ENCODE data around the gene RBBP8NL. TPM values are rescaled to one million over a fixed set of nuclear protein-coding genes. Genes with fewer than 3 reads are reported as not detected.

Gene RBBP8NL
- total RNA-seq, 1 experiment from 2014 or later, result not detected

DNA sequence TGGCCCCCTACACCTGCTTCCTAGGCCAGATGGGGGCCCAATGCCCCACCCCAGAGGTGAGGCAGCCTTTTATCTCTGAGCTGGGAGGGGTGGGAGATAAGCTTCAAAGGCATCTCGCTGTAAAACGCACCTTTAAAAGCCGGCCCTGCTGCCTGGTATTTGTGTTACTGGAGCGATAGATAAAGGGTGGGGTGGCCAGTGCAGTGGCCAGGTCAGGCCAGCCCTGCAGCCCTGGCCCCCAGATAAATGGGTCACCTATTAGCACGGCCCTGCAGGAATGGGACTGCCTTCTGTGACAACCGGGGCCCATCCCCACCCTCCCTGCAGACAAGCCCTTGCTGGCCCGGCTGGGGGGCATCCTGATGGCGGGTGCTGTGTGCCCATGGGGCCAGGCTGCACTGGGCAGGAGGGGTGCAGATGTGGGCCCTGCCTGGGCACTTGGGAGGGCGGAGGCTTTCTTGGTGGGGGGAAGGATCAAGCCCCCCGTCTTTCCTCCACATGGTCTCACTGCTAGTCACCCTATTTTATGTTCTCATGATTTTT lies 3.0 kb upstream of the RBBP8NL start:
- Histone ChIP-seq H3K36me3 (ENCODE audit: control insufficient read depth, insufficient read depth, low read length) (no peaks in the 10 kb centered on the region), H3K27me3 (ENCODE audit: control insufficient read depth, insufficient read depth, low read length) (no peaks in the 10 kb centered on the region), H3K27ac (ENCODE audit: low read length) (no peak overlapping the region), H3K9me3 (ENCODE audit: control insufficient read depth, insufficient read depth, low read depth, low read length) (no peaks in the 10 kb centered on the region), H3K4me1 (ENCODE audit: control insufficient read depth, insufficient read depth, low read length) (no peaks in the 10 kb centered on the region), H3K4me3 (ENCODE audit: low read depth in 2 of 2, low read length in 2 of 2) (no peak overlapping the region)
- intact Hi-C loops (cut with micrococcal nuclease; ENCODE audit: unreplicated experiment), result no loop called here
- BruUV-seq (replicated peaks), result no TSS peak
- in situ Hi-C loops (cut with HindIII; ENCODE audit: low pct_unique_long_range_greater_than_20kb, low sequenced_read_pairs), result no loop called here
- ATAC-seq, result no peak
- TF ChIP-seq TCF7L2 (IDR thresholded peaks at IDR 0.05; ENCODE audit: low read depth, low read length) (no peak), SIN3A (IDR thresholded peaks at IDR 0.05; ENCODE audit: borderline replicate concordance, insufficient read depth, low read depth, low read length) (no peak), POLR2AphosphoS5 (IDR thresholded peaks at IDR 0.05; ENCODE audit: low read depth, low read length) (no peak)
- TF ChIP-seq, protein P1, sequence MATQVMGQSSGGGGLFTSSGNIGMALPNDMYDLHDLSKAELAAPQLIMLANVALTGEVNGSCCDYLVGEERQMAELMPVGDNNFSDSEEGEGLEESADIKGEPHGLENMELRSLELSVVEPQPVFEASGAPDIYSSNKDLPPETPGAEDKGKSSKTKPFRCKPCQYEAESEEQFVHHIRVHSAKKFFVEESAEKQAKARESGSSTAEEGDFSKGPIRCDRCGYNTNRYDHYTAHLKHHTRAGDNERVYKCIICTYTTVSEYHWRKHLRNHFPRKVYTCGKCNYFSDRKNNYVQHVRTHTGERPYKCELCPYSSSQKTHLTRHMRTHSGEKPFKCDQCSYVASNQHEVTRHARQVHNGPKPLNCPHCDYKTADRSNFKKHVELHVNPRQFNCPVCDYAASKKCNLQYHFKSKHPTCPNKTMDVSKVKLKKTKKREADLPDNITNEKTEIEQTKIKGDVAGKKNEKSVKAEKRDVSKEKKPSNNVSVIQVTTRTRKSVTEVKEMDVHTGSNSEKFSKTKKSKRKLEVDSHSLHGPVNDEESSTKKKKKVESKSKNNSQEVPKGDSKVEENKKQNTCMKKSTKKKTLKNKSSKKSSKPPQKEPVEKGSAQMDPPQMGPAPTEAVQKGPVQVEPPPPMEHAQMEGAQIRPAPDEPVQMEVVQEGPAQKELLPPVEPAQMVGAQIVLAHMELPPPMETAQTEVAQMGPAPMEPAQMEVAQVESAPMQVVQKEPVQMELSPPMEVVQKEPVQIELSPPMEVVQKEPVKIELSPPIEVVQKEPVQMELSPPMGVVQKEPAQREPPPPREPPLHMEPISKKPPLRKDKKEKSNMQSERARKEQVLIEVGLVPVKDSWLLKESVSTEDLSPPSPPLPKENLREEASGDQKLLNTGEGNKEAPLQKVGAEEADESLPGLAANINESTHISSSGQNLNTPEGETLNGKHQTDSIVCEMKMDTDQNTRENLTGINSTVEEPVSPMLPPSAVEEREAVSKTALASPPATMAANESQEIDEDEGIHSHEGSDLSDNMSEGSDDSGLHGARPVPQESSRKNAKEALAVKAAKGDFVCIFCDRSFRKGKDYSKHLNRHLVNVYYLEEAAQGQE (IDR thresholded peaks at IDR 0.05; ENCODE audit: insufficient read depth in 1 of 2, low read depth in 2 of 2, low read length in 1 of 2), result no peak
- TF ChIP-seq, protein P2, sequence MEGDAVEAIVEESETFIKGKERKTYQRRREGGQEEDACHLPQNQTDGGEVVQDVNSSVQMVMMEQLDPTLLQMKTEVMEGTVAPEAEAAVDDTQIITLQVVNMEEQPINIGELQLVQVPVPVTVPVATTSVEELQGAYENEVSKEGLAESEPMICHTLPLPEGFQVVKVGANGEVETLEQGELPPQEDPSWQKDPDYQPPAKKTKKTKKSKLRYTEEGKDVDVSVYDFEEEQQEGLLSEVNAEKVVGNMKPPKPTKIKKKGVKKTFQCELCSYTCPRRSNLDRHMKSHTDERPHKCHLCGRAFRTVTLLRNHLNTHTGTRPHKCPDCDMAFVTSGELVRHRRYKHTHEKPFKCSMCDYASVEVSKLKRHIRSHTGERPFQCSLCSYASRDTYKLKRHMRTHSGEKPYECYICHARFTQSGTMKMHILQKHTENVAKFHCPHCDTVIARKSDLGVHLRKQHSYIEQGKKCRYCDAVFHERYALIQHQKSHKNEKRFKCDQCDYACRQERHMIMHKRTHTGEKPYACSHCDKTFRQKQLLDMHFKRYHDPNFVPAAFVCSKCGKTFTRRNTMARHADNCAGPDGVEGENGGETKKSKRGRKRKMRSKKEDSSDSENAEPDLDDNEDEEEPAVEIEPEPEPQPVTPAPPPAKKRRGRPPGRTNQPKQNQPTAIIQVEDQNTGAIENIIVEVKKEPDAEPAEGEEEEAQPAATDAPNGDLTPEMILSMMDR (IDR thresholded peaks at IDR 0.05), result no peak
- no peak for DNase-seq (ENCODE audit: low read depth, low spot score)
- ChIA-PET CTCF (no interaction called here), POLR2A (no interaction called here)

DNA sequence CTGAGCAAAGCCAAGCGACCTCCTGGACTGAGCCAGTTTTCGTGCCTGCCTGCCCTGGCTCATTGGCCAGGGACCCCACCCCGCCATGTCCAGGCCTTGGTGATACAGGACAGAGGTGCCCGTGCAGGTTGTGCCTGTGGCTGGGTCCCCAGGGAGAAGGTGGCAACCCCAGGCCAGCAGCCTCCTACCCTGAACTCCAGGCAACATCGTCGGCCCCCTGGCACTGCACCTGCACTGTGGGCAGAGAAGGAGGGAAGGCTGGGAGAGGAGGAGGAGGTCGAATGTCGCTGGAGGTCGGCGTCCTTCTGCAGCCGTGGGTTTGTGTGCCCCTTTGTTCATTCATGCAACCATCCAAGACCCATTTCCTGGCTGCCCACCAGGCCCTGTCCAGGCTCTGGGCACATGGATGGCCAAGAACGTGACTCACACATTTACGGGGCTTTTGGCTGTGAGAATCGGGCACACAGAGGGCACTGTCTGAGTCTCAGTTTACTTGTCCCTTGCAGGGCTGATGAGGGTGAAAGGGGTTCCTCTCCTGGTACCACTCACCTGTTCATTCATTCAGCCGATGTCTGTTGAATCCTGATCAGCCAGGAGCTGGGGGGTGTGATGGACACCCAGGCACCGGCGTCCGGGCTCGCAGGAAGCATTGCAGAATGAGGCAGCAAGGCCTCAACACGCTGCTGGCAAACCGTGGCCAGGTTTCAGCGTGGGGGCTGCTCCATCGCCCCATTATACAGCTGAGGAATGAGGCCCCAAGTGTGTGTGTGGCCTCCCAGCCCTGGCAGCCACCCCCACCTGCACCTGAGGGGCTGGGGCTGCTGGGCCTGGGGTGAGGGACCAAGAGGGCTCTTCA lies 2.3 kb upstream of the RBBP8NL start:
- no peak overlapping the region for H3K4me3 ChIP-seq (ENCODE audit: low read depth in 2 of 2, low read length in 2 of 2)
- no peak for ATAC-seq
- in situ Hi-C loops (cut with HindIII; ENCODE audit: low pct_unique_long_range_greater_than_20kb, low sequenced_read_pairs) (no loop called here), intact Hi-C loops (cut with micrococcal nuclease; ENCODE audit: unreplicated experiment) (no loop called here)
- no peaks in the 10 kb centered on the region for H3K9me3 ChIP-seq (ENCODE audit: control insufficient read depth, insufficient read depth, low read depth, low read length)
- BruUV-seq (replicated peaks), result no TSS peak
- H3K4me1 ChIP-seq (ENCODE audit: control insufficient read depth, insufficient read depth, low read length), result no peaks in the 10 kb centered on the region
- H3K27ac ChIP-seq (ENCODE audit: low read length), result no peak overlapping the region
- no peaks in the 10 kb centered on the region for H3K27me3 ChIP-seq (ENCODE audit: control insufficient read depth, insufficient read depth, low read length)
- TF ChIP-seq, protein P2 (IDR thresholded peaks at IDR 0.05), result no peak
- TF ChIP-seq TCF7L2 (IDR thresholded peaks at IDR 0.05; ENCODE audit: low read depth, low read length) (no peak), POLR2AphosphoS5 (IDR thresholded peaks at IDR 0.05; ENCODE audit: low read depth, low read length) (no peak), SIN3A (IDR thresholded peaks at IDR 0.05; ENCODE audit: borderline replicate concordance, insufficient read depth, low read depth, low read length) (no peak)
- TF ChIP-seq, protein P1 (IDR thresholded peaks at IDR 0.05; ENCODE audit: insufficient read depth in 1 of 2, low read depth in 2 of 2, low read length in 1 of 2), result no peak
- CTCF ChIA-PET, result no interaction called here
- H3K36me3 ChIP-seq (ENCODE audit: control insufficient read depth, insufficient read depth, low read length), result no peaks in the 10 kb centered on the region
- POLR2A ChIA-PET, result no interaction called here
- no peak for DNase-seq (ENCODE audit: low read depth, low spot score)
